ENCODE measurements around the gene ECE2.
"Not testable (repeated sequence)": the region's sequence is repeated elsewhere in the genome, so short reads cannot be mapped to it uniquely, and the experiment has no call there.

The ECE2 gene

GRCh38 chr3:184336547-184337398, 61.0 kb downstream of the ECE2 start:
- DNase-seq (ENCODE audit: low read depth), result no peak

- DNase-seq (ENCODE audit: low read depth), result no peak
Measured at GRCh38 chr3:184337399-184337714, 61.5 kb downstream of the ECE2 start, which contains the start of gene FAM131A. Gene FAM131A, plus strand, starts transcription at chr3:184337600. Its CDS starts 31 bp downstream, at chr3:184337631.

GRCh38 chr3:184337981-184338380, 62.2 kb downstream of the ECE2 start:
- no peak for DNase-seq (ENCODE audit: low read depth)

GRCh38 chr3:184338511-184338945, 62.7 kb downstream of the ECE2 start:
- no peak for DNase-seq (ENCODE audit: low read depth)

GRCh38 chr3:184339001-184339400, 63.2 kb downstream of the ECE2 start:
- DNase-seq (ENCODE audit: low read depth), result no peak

- DNase-seq (ENCODE audit: low read depth), result not testable (repeated sequence)
Measured at GRCh38 chr3:184339451-184340135, 63.8 kb downstream of the ECE2 start.

GRCh38 chr3:184341925-184342324, 66.1 kb downstream of the ECE2 start:
- no peak for DNase-seq (ENCODE audit: low read depth)

Data from stimulated activated CD8-positive, alpha-beta memory T cell treated with anti-CD3 and anti-CD28 coated beads, Interleukin-15, amount 100 ng/mL, for 24 hours (primary cell).